ENCODE results near the gene GCHFR.

Gene GCHFR

GRCh38 chr15:40782609-40783227 lies 18.9 kb downstream of the GCHFR start:
- H3K36me3 ChIP-seq (ENCODE audit: insufficient read depth, low read length): peaks cover 17% of the 10 kb centered on the region
- no peaks in the 10 kb centered on the region for H3K9me3 ChIP-seq (ENCODE audit: insufficient read depth, low read depth, low read length)
- no peaks in the 10 kb centered on the region for H3K27me3 ChIP-seq (ENCODE audit: insufficient read depth, low read length)
- H3K4me3 ChIP-seq (ENCODE audit: low read length): no peak overlapping the region
- 77% methylated on average over 8 of the region's 8 CpGs for WGBS
- no peak overlapping the region for H3K27ac ChIP-seq (ENCODE audit: low read depth, low read length)
- H3K4me1 ChIP-seq (ENCODE audit: insufficient read depth, low read length): peaks cover 22% of the 10 kb centered on the region
- H3K9ac ChIP-seq (ENCODE audit: low read depth, low read length): no peak overlapping the region

- Histone ChIP-seq H3K27ac (ENCODE audit: low read depth, low read length) (no peak overlapping the region), H3K36me3 (ENCODE audit: insufficient read depth, low read length) (no peaks in the 10 kb centered on the region), H3K27me3 (ENCODE audit: insufficient read depth, low read length) (no peaks in the 10 kb centered on the region), H3K9ac (ENCODE audit: low read depth, low read length) (no peak overlapping the region), H3K4me3 (ENCODE audit: low read length) (no peak overlapping the region), H3K9me3 (ENCODE audit: insufficient read depth, low read depth, low read length) (no peaks in the 10 kb centered on the region), H3K4me1 (ENCODE audit: insufficient read depth, low read length) (peaks cover 30% of the 10 kb centered on the region)
- WGBS: 97% methylated on average over 2 of the region's 3 CpGs
Measured at GRCh38 chr15:40785164-40785563, 21.3 kb downstream of the GCHFR start.

- no peak overlapping the region for H3K27ac ChIP-seq (ENCODE audit: low read depth, low read length)
- no peak overlapping the region for H3K4me3 ChIP-seq (ENCODE audit: low read length)
- no peaks in the 10 kb centered on the region for H3K9me3 ChIP-seq (ENCODE audit: insufficient read depth, low read depth, low read length)
- no peaks in the 10 kb centered on the region for H3K36me3 ChIP-seq (ENCODE audit: insufficient read depth, low read length)
- peaks cover 30% of the 10 kb centered on the region for H3K4me1 ChIP-seq (ENCODE audit: insufficient read depth, low read length)
- no peaks in the 10 kb centered on the region for H3K27me3 ChIP-seq (ENCODE audit: insufficient read depth, low read length)
- WGBS: 91% methylated on average over 1 of the region's 2 CpGs
- H3K9ac ChIP-seq (ENCODE audit: low read depth, low read length): no peak overlapping the region
Measured at GRCh38 chr15:40785814-40786213, 21.9 kb downstream of the GCHFR start.

GRCh38 chr15:40787344-40787841 lies 23.5 kb downstream of the GCHFR start:
- H3K27ac ChIP-seq (ENCODE audit: low read depth, low read length): peak overlapping the region; percentile 6; the same call in 1 of the 2 replicates
- H3K9ac ChIP-seq (ENCODE audit: low read depth, low read length): no peak overlapping the region
- no peaks in the 10 kb centered on the region for H3K27me3 ChIP-seq (ENCODE audit: insufficient read depth, low read length)
- no peaks in the 10 kb centered on the region for H3K9me3 ChIP-seq (ENCODE audit: insufficient read depth, low read depth, low read length)
- WGBS: 73% methylated on average over 4 of the region's 4 CpGs
- H3K4me1 ChIP-seq (ENCODE audit: insufficient read depth, low read length): peaks cover 30% of the 10 kb centered on the region
- peaks cover 7% of the 10 kb centered on the region; the same call in 1 of the 2 replicates for H3K36me3 ChIP-seq (ENCODE audit: insufficient read depth, low read length)
- peak overlapping the region; percentile 17; the same call in 1 of the 2 replicates for H3K4me3 ChIP-seq (ENCODE audit: low read length)

GRCh38 chr15:40787991-40788390 lies 24.1 kb downstream of the GCHFR start:
- Histone ChIP-seq H3K27ac (ENCODE audit: low read depth, low read length) (peak overlapping the region; percentile 7; the same call in 1 of the 2 replicates), H3K36me3 (ENCODE audit: insufficient read depth, low read length) (peaks cover 7% of the 10 kb centered on the region; the same call in 1 of the 2 replicates), H3K4me1 (ENCODE audit: insufficient read depth, low read length) (peaks cover 30% of the 10 kb centered on the region), H3K9ac (ENCODE audit: low read depth, low read length) (no peak overlapping the region), H3K4me3 (ENCODE audit: low read length) (no peak overlapping the region), H3K27me3 (ENCODE audit: insufficient read depth, low read length) (no peaks in the 10 kb centered on the region), H3K9me3 (ENCODE audit: insufficient read depth, low read depth, low read length) (no peaks in the 10 kb centered on the region)
- WGBS: 80% methylated on average over 6 of the region's 6 CpGs

GRCh38 chr15:40789119-40789518 lies 25.3 kb downstream of the GCHFR start:
- Histone ChIP-seq H3K4me1 (ENCODE audit: insufficient read depth, low read length) (peaks cover 30% of the 10 kb centered on the region), H3K9ac (ENCODE audit: low read depth, low read length) (no peak overlapping the region), H3K27me3 (ENCODE audit: insufficient read depth, low read length) (no peaks in the 10 kb centered on the region), H3K9me3 (ENCODE audit: insufficient read depth, low read depth, low read length) (no peaks in the 10 kb centered on the region), H3K4me3 (ENCODE audit: low read length) (no peak overlapping the region), H3K27ac (ENCODE audit: low read depth, low read length) (no peak overlapping the region), H3K36me3 (ENCODE audit: insufficient read depth, low read length) (peaks cover 7% of the 10 kb centered on the region; the same call in 1 of the 2 replicates)
- 89% methylated on average over 5 of the region's 5 CpGs for WGBS

GRCh38 chr15:40789999-40790398 lies 26.1 kb downstream of the GCHFR start:
- Histone ChIP-seq H3K27me3 (ENCODE audit: insufficient read depth, low read length) (no peaks in the 10 kb centered on the region), H3K4me1 (ENCODE audit: insufficient read depth, low read length) (peaks cover 30% of the 10 kb centered on the region), H3K36me3 (ENCODE audit: insufficient read depth, low read length) (peaks cover 7% of the 10 kb centered on the region; the same call in 1 of the 2 replicates), H3K4me3 (ENCODE audit: low read length) (no peak overlapping the region), H3K9me3 (ENCODE audit: insufficient read depth, low read depth, low read length) (no peaks in the 10 kb centered on the region), H3K27ac (ENCODE audit: low read depth, low read length) (no peak overlapping the region), H3K9ac (ENCODE audit: low read depth, low read length) (no peak overlapping the region)
- 90% methylated on average over 8 of the region's 8 CpGs for WGBS

- H3K4me1 ChIP-seq (ENCODE audit: insufficient read depth, low read length): peaks cover 24% of the 10 kb centered on the region
Measured at GRCh38 chr15:40790718-40791117, 26.9 kb downstream of the GCHFR start.

GRCh38 chr15:40792394-40792793 lies 28.5 kb downstream of the GCHFR start:
- 91% methylated on average over 3 of the region's 3 CpGs for WGBS
- Histone ChIP-seq H3K9ac (ENCODE audit: low read depth, low read length) (no peak overlapping the region), H3K4me1 (ENCODE audit: insufficient read depth, low read length) (peaks cover 19% of the 10 kb centered on the region), H3K36me3 (ENCODE audit: insufficient read depth, low read length) (peaks cover 7% of the 10 kb centered on the region; the same call in 1 of the 2 replicates), H3K4me3 (ENCODE audit: low read length) (no peak overlapping the region), H3K9me3 (ENCODE audit: insufficient read depth, low read depth, low read length) (no peaks in the 10 kb centered on the region), H3K27ac (ENCODE audit: low read depth, low read length) (no peak overlapping the region), H3K27me3 (ENCODE audit: insufficient read depth, low read length) (no peaks in the 10 kb centered on the region)

More at GRCh38 chr15:40790718-40791117, 26.9 kb downstream of the GCHFR start:
- H3K9ac ChIP-seq (ENCODE audit: low read depth, low read length): no peak overlapping the region
- WGBS: 93% methylated on average over 2 of the region's 3 CpGs
- peaks cover 7% of the 10 kb centered on the region; the same call in 1 of the 2 replicates for H3K36me3 ChIP-seq (ENCODE audit: insufficient read depth, low read length)
- H3K27ac ChIP-seq (ENCODE audit: low read depth, low read length): no peak overlapping the region
- H3K4me3 ChIP-seq (ENCODE audit: low read length): no peak overlapping the region
- H3K9me3 ChIP-seq (ENCODE audit: insufficient read depth, low read depth, low read length): no peaks in the 10 kb centered on the region
- H3K27me3 ChIP-seq (ENCODE audit: insufficient read depth, low read length): no peaks in the 10 kb centered on the region

GRCh38 chr15:40793216-40793989 lies 29.5 kb downstream of the GCHFR start:
- 93% methylated on average over 8 of the region's 9 CpGs for WGBS
- no peaks in the 10 kb centered on the region for H3K9me3 ChIP-seq (ENCODE audit: insufficient read depth, low read depth, low read length)
- peaks cover 12% of the 10 kb centered on the region; the same call in 1 of the 2 replicates for H3K4me1 ChIP-seq (ENCODE audit: insufficient read depth, low read length)
- H3K36me3 ChIP-seq (ENCODE audit: insufficient read depth, low read length): peaks cover 7% of the 10 kb centered on the region; the same call in 1 of the 2 replicates
- no peak overlapping the region for H3K27ac ChIP-seq (ENCODE audit: low read depth, low read length)
- no peak overlapping the region for H3K9ac ChIP-seq (ENCODE audit: low read depth, low read length)
- H3K4me3 ChIP-seq (ENCODE audit: low read length): no peak overlapping the region
- H3K27me3 ChIP-seq (ENCODE audit: insufficient read depth, low read length): no peaks in the 10 kb centered on the region

GRCh38 chr15:40796041-40796440 lies 32.2 kb downstream of the GCHFR start:
- H3K36me3 ChIP-seq (ENCODE audit: insufficient read depth, low read length): peaks cover 7% of the 10 kb centered on the region; the same call in 1 of the 2 replicates
- H3K27me3 ChIP-seq (ENCODE audit: insufficient read depth, low read length): no peaks in the 10 kb centered on the region
- WGBS: 69% methylated on average over 2 of the region's 2 CpGs
- H3K4me3 ChIP-seq (ENCODE audit: low read length): no peak overlapping the region
- H3K9me3 ChIP-seq (ENCODE audit: insufficient read depth, low read depth, low read length): no peaks in the 10 kb centered on the region
- no peak overlapping the region for H3K27ac ChIP-seq (ENCODE audit: low read depth, low read length)
- no peak overlapping the region for H3K9ac ChIP-seq (ENCODE audit: low read depth, low read length)
- H3K4me1 ChIP-seq (ENCODE audit: insufficient read depth, low read length): peaks cover 17% of the 10 kb centered on the region
